HEK293 (cell line): Measurements from ENCODE around the gene MRPL48.

Experiments
- CTCF ChIA-PET: fragments of 350-600 bp; formaldehyde crosslinking; extraction: SDS; loops from one replicate; lab custom pipeline; 2021; ENCODE audit warnings: antibody characterized with exemption; lab: Yijun Ruan, JAX
- POLR2A ChIA-PET: fragments of 300-600 bp; formaldehyde crosslinking; extraction: SDS; loops from one replicate; lab custom pipeline; 2020; ENCODE audit warnings: antibody characterized with exemption, inconsistent platforms; lab: Yijun Ruan, JAX
- H3K27ac ChIP-seq: fragments of 200-500 bp; sonication (Bioruptor generic); 2 replicates; pipeline ENCODE4 v1.5.1; 2014; ENCODE audit warnings: low read depth, low read length, control low read depth, inconsistent platforms; ENCODE audit errors: extremely low read depth
- H3K36me3 ChIP-seq, 2 experiments: fragments of 200-500 bp in 1 of 2; sonication (Bioruptor generic) in 1 of 2; 1 replicate in 1 of 2; 2 replicates in 1 of 2; pipeline ENCODE4 v1.5.1; 2014 to 2017; ENCODE audit warnings: inconsistent platforms in 2 of 2, low read length in 2 of 2; ENCODE audit not compliant: control insufficient read depth in 2 of 2, insufficient read depth in 1 of 2
- H3K4me1 ChIP-seq: fragments of 200-500 bp; sonication (Bioruptor generic); 2 replicates; pipeline ENCODE4 v1.5.1; 2014; ENCODE audit warnings: mild to moderate bottlenecking, low read length, inconsistent platforms; ENCODE audit not compliant: control insufficient read depth, insufficient read depth
- H3K4me3 ChIP-seq: 2 replicates; pipeline ENCODE4 v1.5.1; 2011; ENCODE audit warnings: low read depth, mild to moderate bottlenecking, control low read depth, low read length, moderate library complexity
- H3K9me3 ChIP-seq: fragments of 200-500 bp; sonication (Bioruptor generic); 2 replicates; pipeline ENCODE4 v1.5.1; 2014; ENCODE audit warnings: low read depth, low read length, inconsistent platforms; ENCODE audit not compliant: control insufficient read depth, insufficient read depth
- GLIS2 ChIP-seq: fragments of 450-650 bp; formaldehyde crosslinking; IDR thresholded peaks from 2 replicates; pipeline ENCODE4 v1.5.1; 2016; ENCODE audit warnings: missing biosample characterization, missing genetic modification characterization
- KLF1 ChIP-seq: fragments of 450-650 bp; formaldehyde crosslinking; IDR thresholded peaks from 2 replicates; pipeline ENCODE4 v1.5.1; 2016; ENCODE audit warnings: missing biosample characterization, missing genetic modification characterization
- KLF9 ChIP-seq: fragments of 450-650 bp; formaldehyde crosslinking; IDR thresholded peaks from 2 replicates; pipeline ENCODE4 v1.5.1; 2016; ENCODE audit warnings: missing biosample characterization, missing genetic modification characterization, low read depth
- MEIS1 ChIP-seq: sonication (generic); formaldehyde crosslinking; IDR thresholded peaks from 2 replicates; pipeline ENCODE4 v1.8.1; 2022; ENCODE audit warnings: missing genetic modification reagents, mild to moderate bottlenecking, borderline replicate concordance
- MYNN ChIP-seq: fragments of 450-650 bp; formaldehyde crosslinking; IDR thresholded peaks from 2 replicates; pipeline ENCODE4 v1.5.1; 2016; ENCODE audit warnings: missing biosample characterization, missing genetic modification characterization, borderline replicate concordance
- PRDM1 ChIP-seq: fragments of 450-650 bp; formaldehyde crosslinking; IDR thresholded peaks from 2 replicates; pipeline ENCODE4; 2016; ENCODE audit warnings: missing biosample characterization, missing genetic modification characterization
- PRDM10 ChIP-seq: fragments of 450-650 bp; formaldehyde crosslinking; IDR thresholded peaks from 2 replicates; pipeline ENCODE4 v1.5.1; 2016; ENCODE audit warnings: missing biosample characterization, missing genetic modification characterization
- REPIN1 ChIP-seq: fragments of 450-650 bp; formaldehyde crosslinking; IDR thresholded peaks from 2 replicates; pipeline ENCODE4 v1.5.1; 2017; ENCODE audit warnings: missing biosample characterization, missing genetic modification characterization, low read depth
- SP7 ChIP-seq: fragments of 450-650 bp; formaldehyde crosslinking; IDR thresholded peaks from 2 replicates; pipeline ENCODE4 v1.5.1; 2016; ENCODE audit warnings: missing biosample characterization, missing genetic modification characterization
- TCF7L2 ChIP-seq: IDR thresholded peaks from 2 replicates; pipeline ENCODE4 v1.6.1; 2011; ENCODE audit warnings: low read depth, mild to moderate bottlenecking, inconsistent platforms, low read length, moderate library complexity, borderline replicate concordance
- YY1 ChIP-seq: fragments of 450-650 bp; formaldehyde crosslinking; IDR thresholded peaks from 2 replicates; pipeline ENCODE4 v1.5.1; 2018; ENCODE audit warnings: missing biosample characterization, missing genetic modification characterization
- ZNF155 ChIP-seq: fragments of 450-650 bp; formaldehyde crosslinking; IDR thresholded peaks from 2 replicates; pipeline ENCODE4 v1.5.1; 2016; ENCODE audit warnings: missing biosample characterization, missing genetic modification characterization
- ZNF169 ChIP-seq: fragments of 450-650 bp; formaldehyde crosslinking; IDR thresholded peaks from 2 replicates; pipeline ENCODE4 v1.5.1; 2016; ENCODE audit warnings: missing biosample characterization, missing genetic modification characterization
- ZNF292 ChIP-seq: fragments of 450-650 bp; formaldehyde crosslinking; IDR thresholded peaks from 2 replicates; pipeline ENCODE4 v1.5.1; 2016; ENCODE audit warnings: low read depth, missing biosample characterization, missing genetic modification characterization, borderline replicate concordance
- ZNF416 ChIP-seq: fragments of 450-650 bp; formaldehyde crosslinking; IDR thresholded peaks from 2 replicates; pipeline ENCODE4 v1.5.1; 2016; ENCODE audit warnings: missing biosample characterization, missing genetic modification characterization
- ZNF433 ChIP-seq: fragments of 450-650 bp; formaldehyde crosslinking; IDR thresholded peaks from 2 replicates; pipeline ENCODE4 v1.5.1; 2016; ENCODE audit warnings: missing biosample characterization, missing genetic modification characterization, low read depth
- ZNF529 ChIP-seq: fragments of 450-650 bp; formaldehyde crosslinking; IDR thresholded peaks from 2 replicates; pipeline ENCODE4 v1.5.1; 2017; ENCODE audit warnings: missing genetic modification characterization, missing biosample characterization; ENCODE audit not compliant: insufficient replicate concordance
- ZSCAN23 ChIP-seq: fragments of 450-650 bp; formaldehyde crosslinking; IDR thresholded peaks from 2 replicates; pipeline ENCODE4 v1.5.1; 2016; ENCODE audit warnings: missing biosample characterization, missing genetic modification characterization
- TF ChIP-seq, protein P1 (sequence below): fragments of 450-650 bp; formaldehyde crosslinking; IDR thresholded peaks from 2 replicates; pipeline ENCODE4 v1.5.1; 2016; ENCODE audit warnings: missing biosample characterization, missing genetic modification characterization
- TF ChIP-seq, protein P2 (sequence below): fragments of 450-650 bp; IDR thresholded peaks from 2 replicates; pipeline ENCODE4 v1.5.1; 2018; ENCODE audit warnings: missing biosample characterization, mild to moderate bottlenecking, missing genetic modification characterization
- TF ChIP-seq, protein P3 (sequence below): fragments of 450-650 bp; formaldehyde crosslinking; IDR thresholded peaks from 2 replicates; pipeline ENCODE4 v1.5.1; 2016; ENCODE audit warnings: missing biosample characterization, missing genetic modification characterization

MRPL48 gene

GRCh38 chr11:73889019-73889418 lies 101.3 kb downstream of the MRPL48 start:
- no peak overlapping the region for H3K27ac ChIP-seq
- CTCF ChIA-PET, result no interaction called here
- no peak for TF ChIP-seq TCF7L2
- no peak for TF ChIP-seq PRDM10
- TF ChIP-seq MEIS1 (CRISPR knock-in tag), result no peak

GRCh38 chr11:73889536-73889935 lies 101.9 kb downstream of the MRPL48 start:
- POLR2A ChIA-PET, result no interaction called here
- Histone ChIP-seq H3K4me1 (no peaks in the 10 kb centered on the region), H3K4me3 (no peak overlapping the region), H3K27ac (no peak overlapping the region), H3K36me3 (peaks cover 4 to 45% of the 10 kb centered on the region in 2 experiments; a peak in 2 of 3 replicates), H3K9me3 (no peaks in the 10 kb centered on the region)
- TF ChIP-seq MYNN (tag by site-specific recombination) (no peak), SP7 (tag by site-specific recombination) (no peak), ZNF292 (tag by site-specific recombination) (no peak), YY1 (no peak), ZNF433 (tag by site-specific recombination) (no peak), KLF9 (tag by site-specific recombination) (no peak), KLF1 (tag by site-specific recombination) (no peak), GLIS2 (tag by site-specific recombination) (no peak), ZNF169 (tag by site-specific recombination) (no peak), PRDM1 (tag by site-specific recombination) (no peak), ZSCAN23 (tag by site-specific recombination) (no peak), REPIN1 (tag by site-specific recombination) (no peak), ZNF529 (tag by site-specific recombination) (no peak), ZNF416 (tag by site-specific recombination) (no peak), ZNF155 (tag by site-specific recombination) (no peak)
- TF ChIP-seq, protein P1, sequence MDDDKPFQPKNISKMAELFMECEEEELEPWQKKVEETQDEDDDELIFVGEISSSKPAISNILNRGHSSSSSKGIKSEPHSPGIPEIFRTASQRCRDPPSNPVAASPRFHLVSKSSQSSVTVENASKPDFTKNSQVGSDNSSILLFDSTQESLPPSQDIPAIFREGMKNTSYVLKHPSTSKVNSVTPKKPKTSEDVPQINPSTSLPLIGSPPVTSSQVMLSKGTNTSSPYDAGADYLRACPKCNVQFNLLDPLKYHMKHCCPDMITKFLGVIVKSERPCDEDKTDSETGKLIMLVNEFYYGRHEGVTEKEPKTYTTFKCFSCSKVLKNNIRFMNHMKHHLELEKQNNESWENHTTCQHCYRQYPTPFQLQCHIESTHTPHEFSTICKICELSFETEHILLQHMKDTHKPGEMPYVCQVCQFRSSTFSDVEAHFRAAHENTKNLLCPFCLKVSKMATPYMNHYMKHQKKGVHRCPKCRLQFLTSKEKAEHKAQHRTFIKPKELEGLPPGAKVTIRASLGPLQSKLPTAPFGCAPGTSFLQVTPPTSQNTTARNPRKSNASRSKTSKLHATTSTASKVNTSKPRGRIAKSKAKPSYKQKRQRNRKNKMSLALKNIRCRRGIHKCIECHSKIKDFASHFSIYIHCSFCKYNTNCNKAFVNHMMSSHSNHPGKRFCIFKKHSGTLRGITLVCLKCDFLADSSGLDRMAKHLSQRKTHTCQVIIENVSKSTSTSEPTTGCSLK, result no peak
- TF ChIP-seq, protein P2, sequence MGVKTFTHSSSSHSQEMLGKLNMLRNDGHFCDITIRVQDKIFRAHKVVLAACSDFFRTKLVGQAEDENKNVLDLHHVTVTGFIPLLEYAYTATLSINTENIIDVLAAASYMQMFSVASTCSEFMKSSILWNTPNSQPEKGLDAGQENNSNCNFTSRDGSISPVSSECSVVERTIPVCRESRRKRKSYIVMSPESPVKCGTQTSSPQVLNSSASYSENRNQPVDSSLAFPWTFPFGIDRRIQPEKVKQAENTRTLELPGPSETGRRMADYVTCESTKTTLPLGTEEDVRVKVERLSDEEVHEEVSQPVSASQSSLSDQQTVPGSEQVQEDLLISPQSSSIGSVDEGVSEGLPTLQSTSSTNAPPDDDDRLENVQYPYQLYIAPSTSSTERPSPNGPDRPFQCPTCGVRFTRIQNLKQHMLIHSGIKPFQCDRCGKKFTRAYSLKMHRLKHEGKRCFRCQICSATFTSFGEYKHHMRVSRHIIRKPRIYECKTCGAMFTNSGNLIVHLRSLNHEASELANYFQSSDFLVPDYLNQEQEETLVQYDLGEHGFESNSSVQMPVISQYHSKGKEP, result no peak
- TF ChIP-seq, protein P3, sequence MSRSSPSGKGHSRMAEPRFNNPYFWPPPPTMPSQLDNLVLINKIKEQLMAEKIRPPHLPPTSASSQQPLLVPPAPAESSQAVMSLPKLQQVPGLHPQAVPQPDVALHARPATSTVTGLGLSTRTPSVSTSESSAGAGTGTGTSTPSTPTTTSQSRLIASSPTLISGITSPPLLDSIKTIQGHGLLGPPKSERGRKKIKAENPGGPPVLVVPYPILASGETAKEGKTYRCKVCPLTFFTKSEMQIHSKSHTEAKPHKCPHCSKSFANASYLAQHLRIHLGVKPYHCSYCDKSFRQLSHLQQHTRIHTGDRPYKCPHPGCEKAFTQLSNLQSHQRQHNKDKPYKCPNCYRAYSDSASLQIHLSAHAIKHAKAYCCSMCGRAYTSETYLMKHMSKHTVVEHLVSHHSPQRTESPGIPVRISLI, result no peak
- CTCF ChIA-PET, result no interaction called here

More at GRCh38 chr11:73889019-73889418, 101.3 kb downstream of the MRPL48 start:
- Histone ChIP-seq H3K9me3 (no peaks in the 10 kb centered on the region), H3K36me3 (peaks cover 4 to 44% of the 10 kb centered on the region in 2 experiments; a peak in 2 of 3 replicates), H3K4me3 (no peak overlapping the region), H3K4me1 (no peaks in the 10 kb centered on the region)
- POLR2A ChIA-PET, result no interaction called here
